GM21515 (cell line): ENCODE data around the gene SYT8.

ENCODE experiments used
- ATAC-seq: cut with Tn5 transposase; IDR thresholded peaks from one replicate; pipeline ENCODE4 v1.9.1; 2021; ENCODE audit not compliant: unreplicated experiment

SYT8 gene

GRCh38 chr11:1844221-1845094 lies 9.7 kb downstream of the SYT8 start:
- ATAC-seq: no peak

GRCh38 chr11:1845095-1845429 lies 10.3 kb downstream of the SYT8 start:
- no peak for ATAC-seq

GRCh38 chr11:1845561-1846452 lies 11.0 kb downstream of the SYT8 start:
- ATAC-seq: no peak

GRCh38 chr11:1846453-1846932 lies 11.7 kb downstream of the SYT8 start:
- no peak for ATAC-seq

- no peak for ATAC-seq
These were observed 12.4 kb downstream of the SYT8 start for GRCh38 chr11:1847006-1847735.

GRCh38 chr11:1847926-1848639 lies 13.3 kb downstream of the SYT8 start:
- no peak for ATAC-seq

- no peak for ATAC-seq
These were observed 14.0 kb downstream of the SYT8 start for GRCh38 chr11:1848640-1849430.

- ATAC-seq: no peak
These were observed 16.8 kb downstream of the SYT8 start for GRCh38 chr11:1851468-1852180.

GRCh38 chr11:1852271-1852876 lies 17.6 kb downstream of the SYT8 start:
- ATAC-seq: peak; percentile 0

- ATAC-seq: peak; percentile 41
These were observed 18.1 kb downstream of the SYT8 start, which contains the start of gene LSP1 for GRCh38 chr11:1852877-1853276. Gene LSP1 (plus strand): TSS chr11:1853084. CDS start chr11:1853145, 61 bp downstream.

GRCh38 chr11:1853376-1854131 lies 18.8 kb downstream of the SYT8 start:
- no peak for ATAC-seq

GRCh38 chr11:1854132-1854948 lies 19.6 kb downstream of the SYT8 start:
- ATAC-seq: peak; percentile 11

- ATAC-seq: peak; percentile 31
These were observed 20.4 kb downstream of the SYT8 start for GRCh38 chr11:1854949-1855885.

- ATAC-seq: no peak
These were observed 21.1 kb downstream of the SYT8 start for GRCh38 chr11:1855886-1856265.

GRCh38 chr11:1856306-1857005 lies 21.7 kb downstream of the SYT8 start:
- ATAC-seq: no peak
